ENCODE data around the gene LBHD2. TPM values are rescaled to one million over a fixed set of nuclear protein-coding genes. Genes with fewer than 3 reads are reported as not detected.

The LBHD2 gene
- total RNA-seq, 1 donor from 2014 or later, result not detected

DNA sequence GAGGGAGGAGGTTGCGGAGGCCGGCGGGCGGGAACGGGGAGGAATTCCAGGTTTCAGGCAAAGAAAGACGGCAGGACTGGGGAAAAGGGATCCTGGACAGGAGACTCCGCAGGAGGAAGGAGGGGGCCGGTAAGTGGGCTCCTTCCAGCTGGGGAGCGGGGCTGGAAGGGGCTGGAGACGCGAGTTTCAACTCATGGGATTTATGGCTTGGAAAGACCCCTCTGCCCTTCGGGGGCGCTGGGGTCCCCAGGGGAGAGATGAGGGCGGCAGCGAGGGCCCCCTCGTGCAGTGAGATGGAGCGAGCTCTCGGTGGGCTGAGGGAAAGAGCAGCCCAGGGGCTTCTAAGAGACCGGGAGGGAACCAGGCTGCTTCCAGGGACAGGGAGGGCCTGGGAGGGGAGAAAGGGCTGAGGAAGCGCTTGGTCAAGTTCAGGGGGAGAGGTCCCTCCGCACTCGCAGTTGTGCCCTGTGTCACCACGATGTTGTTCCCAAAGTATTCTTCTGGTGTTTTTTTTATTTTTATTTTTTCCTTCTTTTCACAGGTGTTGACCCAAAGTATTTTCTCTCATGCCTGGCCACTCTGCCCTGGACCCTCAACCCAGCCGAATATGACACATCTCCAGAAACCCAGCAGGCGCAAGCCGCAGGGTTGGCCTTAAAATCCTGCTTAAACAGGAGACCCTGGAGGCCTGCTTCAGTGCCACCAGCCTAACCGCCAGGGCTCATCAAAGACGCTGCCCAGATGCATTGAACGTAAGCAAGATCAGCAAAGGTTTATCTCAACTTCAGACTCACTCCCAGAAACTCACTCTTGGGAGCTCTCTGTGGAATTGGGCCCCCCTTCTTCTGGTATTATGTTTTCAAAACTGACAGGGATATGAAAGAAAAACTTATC, 55.4 kb downstream of the LBHD2 start:
- peaks cover 3% of the 10 kb centered on the region for H3K27me3 ChIP-seq
- H3K4me1 ChIP-seq, result no peaks in the 10 kb centered on the region
- peak overlapping the region in 1 of 2 donors; percentile 20 for H3K4me3 ChIP-seq
- H3K36me3 ChIP-seq, result peaks cover 0 to 8% of the 10 kb centered on the region in 2 donors
- intact Hi-C loops (cut with DNase I), result no loop called here
- no peak for DNase-seq (ENCODE audit: low spot score in 2 of 2)
- no peaks in the 10 kb centered on the region for H3K9me3 ChIP-seq
- TF ChIP-seq, protein P1, sequence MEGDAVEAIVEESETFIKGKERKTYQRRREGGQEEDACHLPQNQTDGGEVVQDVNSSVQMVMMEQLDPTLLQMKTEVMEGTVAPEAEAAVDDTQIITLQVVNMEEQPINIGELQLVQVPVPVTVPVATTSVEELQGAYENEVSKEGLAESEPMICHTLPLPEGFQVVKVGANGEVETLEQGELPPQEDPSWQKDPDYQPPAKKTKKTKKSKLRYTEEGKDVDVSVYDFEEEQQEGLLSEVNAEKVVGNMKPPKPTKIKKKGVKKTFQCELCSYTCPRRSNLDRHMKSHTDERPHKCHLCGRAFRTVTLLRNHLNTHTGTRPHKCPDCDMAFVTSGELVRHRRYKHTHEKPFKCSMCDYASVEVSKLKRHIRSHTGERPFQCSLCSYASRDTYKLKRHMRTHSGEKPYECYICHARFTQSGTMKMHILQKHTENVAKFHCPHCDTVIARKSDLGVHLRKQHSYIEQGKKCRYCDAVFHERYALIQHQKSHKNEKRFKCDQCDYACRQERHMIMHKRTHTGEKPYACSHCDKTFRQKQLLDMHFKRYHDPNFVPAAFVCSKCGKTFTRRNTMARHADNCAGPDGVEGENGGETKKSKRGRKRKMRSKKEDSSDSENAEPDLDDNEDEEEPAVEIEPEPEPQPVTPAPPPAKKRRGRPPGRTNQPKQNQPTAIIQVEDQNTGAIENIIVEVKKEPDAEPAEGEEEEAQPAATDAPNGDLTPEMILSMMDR (IDR thresholded peaks at IDR 0.05), result no peak
- no peak overlapping the region for H3K27ac ChIP-seq

Other genes starting within 250 kb of the LBHD2 start
- 0.32 TPM for gene AMN, start 161.5 kb upstream of the LBHD2 start, total RNA-seq
- gene CDC42BPB, start 26.7 kb upstream of the LBHD2 start, total RNA-seq, result 96.5 TPM
- not detected for gene EXOC3L4, start 10.5 kb downstream of the LBHD2 start, total RNA-seq
- 133 TPM for gene TNFAIP2, start 39.3 kb downstream of the LBHD2 start, total RNA-seq